Activated effector memory CD4-positive, alpha-beta T cell treated with anti-CD3 and anti-CD28 coated beads, Interleukin-2, amount 50 U/mL, for 16 hours (primary cell): Measurements from ENCODE around the gene UTF1.

Source experiments
- DNase-seq: peaks from one replicate; pipeline ENCODE4 v3.0.0-alpha.2; 2020

UTF1 gene

GRCh38 chr10:133281084-133281483 is 51.1 kb downstream of the UTF1 start:
- no peak for DNase-seq
